C4-2B (cell line): ENCODE data around the gene MTG2.

ENCODE experiments used
- CTCF ChIP-seq: fragments of 450-650 bp; conservative IDR thresholded peaks from 2 replicates; pipeline ENCODE4 v1.5.1; 2017; ENCODE audit warnings: mild to moderate bottlenecking
- ZFX ChIP-seq: fragments of 450-650 bp; IDR thresholded peaks from 2 replicates; pipeline ENCODE4 v1.6.1; 2017

GRCh38 chr20:62229667-62230066 lies 46.8 kb downstream of the MTG2 start:
- no peak for TF ChIP-seq CTCF
- no peak for TF ChIP-seq ZFX
